NCI-H1105 (cell line): ENCODE measurements around the gene RXRB.

Experiments
- DNase-seq: peaks from one replicate; lab custom pipeline; 2025; lab: John Stamatoyannopoulos, UW

RXRB gene

GRCh38 chr6:33211666-33212422 lies 11.4 kb upstream of the RXRB start:
- no peak for DNase-seq

GRCh38 chr6:33211136-33211535 lies 10.7 kb upstream of the RXRB start:
- no peak for DNase-seq

GRCh38 chr6:33209856-33210255 lies 9.4 kb upstream of the RXRB start:
- DNase-seq, result no peak

DNA sequence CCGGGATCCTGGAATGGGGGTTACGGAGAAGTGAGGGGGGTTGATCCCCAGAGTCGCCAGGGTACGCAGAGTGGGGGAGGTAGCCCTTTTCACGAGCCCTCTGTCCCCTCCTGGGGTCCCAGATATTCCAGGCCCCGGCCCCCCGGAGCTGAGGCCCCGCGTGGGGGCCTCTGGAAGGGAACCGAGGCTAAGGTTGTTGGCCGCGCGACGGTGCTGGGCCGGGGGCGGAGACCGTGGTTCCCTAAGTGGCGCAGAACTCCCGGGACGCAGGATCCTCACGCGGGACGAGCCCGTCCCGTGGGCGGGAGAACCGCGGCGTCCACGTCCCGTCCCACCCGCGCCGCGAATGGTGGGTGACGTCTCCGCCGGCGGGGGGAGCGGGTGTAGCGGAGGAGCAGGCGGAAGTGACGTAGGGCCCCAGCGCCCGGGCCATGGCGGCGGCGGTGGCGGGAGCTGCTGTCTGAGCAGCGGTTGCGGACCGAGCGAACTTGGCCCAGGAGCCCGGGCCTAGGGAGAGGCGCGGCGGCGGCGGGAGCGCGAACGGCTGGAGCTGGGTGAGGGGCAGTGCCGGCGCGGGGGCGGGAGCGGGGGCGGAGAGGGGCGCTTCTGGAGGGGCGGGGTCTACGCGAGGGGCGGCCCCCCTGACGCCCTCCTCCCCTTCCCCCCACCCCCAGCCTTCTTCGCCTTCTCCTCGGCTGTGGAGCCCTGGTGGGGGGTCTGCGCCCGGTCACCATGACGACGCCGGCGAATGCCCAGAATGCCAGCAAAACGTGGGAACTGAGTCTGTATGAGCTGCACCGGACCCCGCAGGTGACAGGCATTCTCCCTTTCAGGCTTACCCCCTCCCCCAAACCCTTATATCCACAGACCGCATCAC lies 7.9 kb upstream of the RXRB start, which contains the start of gene RING1:
TSS of gene RING1 (plus strand) at position 410 of the 877 bp plus-strand sequence. CDS start at position 733, 323 bp downstream.
- DNase-seq, result peak; percentile 52

DNA sequence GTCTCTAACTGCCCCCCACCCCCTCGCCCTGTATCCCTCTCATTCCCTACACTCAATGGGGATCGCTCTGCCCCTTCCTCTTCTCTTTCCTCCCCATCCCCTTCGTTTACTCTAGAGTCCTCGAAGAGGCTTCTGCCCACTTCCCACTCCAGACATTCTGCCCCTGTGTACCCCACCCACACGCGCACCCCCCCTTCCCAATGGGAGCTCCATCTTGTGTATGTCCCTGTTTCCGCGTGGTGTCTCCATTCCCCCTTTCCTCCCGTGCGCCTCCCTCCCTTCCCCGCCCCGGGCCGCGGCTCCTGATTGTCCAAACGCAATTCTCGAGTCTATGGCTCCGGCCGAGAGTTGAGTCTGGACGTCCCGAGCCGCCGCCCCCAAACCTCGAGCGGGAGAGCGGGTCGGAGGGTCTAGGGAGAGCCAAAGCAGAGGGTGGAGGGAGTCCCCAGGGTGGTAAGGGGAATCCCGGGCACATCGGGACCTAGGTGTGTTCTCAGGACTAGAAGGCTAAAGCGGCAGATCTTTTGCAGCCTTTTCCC lies 7.2 kb upstream of the RXRB start:
- no peak for DNase-seq

GRCh38 chr6:33206864-33207551 lies 6.5 kb upstream of the RXRB start:
- DNase-seq, result no peak

DNA sequence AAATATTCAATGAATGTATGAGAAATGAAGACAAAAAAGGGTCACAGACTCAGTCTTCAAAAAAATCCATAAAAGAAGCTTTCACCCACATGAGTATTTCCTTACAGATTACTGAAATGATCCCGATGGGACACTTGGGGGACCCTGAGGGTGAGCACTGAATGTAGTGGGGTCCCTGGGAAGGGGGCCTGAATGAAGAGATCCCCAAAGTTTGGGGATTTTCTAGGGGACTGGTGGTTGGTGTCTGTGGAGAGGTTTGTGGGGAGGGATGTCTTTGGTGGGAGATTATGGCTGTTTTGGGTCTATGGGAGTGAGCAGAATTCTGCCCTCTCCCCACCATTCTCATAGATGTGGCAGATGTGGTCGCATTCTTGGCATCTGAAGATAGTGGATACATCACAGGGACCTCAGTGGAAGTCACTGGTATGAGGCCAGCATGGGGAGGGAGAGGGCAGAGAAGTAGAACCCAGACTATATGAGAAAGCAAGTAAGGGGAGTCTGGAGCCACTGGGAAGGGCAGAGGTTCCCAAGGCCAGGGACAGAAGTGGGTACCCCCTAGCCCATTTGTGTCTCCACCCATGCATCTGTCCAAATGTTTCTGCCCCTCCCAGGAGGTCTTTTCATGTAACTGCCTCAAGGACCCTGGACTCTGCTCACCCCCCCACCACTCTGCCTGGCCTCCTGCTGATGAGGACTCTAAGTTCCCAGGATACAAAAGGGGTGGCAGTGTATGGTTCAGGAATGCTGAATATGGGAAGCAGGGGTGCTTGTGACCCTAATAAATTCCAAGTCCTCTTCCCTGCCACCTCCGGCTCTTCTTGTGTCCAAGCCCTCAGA lies 5.8 kb upstream of the RXRB start:
- no peak for DNase-seq

DNA sequence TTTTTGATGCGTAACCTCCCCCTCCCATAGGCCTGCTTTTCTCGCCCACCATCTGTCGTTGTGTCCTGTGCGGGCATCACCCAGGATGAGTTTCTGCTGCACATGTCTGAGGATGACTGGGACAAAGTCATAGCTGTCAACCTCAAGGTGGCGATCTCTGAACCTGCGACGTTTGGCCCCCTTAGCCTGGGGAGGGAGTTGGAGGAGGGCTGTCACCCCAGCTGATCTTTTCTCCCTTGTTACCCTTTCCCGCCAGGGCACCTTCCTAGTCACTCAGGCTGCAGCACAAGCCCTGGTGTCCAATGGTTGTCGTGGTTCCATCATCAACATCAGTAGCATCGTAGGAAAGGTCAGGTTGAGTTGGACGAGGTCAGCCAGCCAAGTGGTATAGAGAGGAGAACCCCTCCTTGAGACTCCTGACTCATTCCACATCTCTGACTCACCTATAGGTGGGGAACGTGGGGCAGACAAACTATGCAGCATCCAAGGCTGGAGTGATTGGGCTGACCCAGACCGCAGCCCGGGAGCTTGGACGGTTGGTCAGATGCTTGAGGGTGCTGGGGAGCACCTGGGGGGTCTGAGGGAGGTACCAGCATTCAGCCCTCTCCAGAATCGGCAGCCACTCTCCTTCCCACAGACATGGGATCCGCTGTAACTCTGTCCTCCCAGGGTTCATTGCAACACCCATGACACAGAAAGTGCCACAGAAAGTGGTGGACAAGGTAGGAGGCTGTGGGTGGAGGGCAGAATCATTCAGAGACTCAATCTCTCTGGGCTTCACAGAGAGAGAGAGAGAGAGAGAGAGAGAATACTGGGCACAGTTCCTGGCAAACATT lies 4.9 kb upstream of the RXRB start:
- DNase-seq, result no peak

DNA sequence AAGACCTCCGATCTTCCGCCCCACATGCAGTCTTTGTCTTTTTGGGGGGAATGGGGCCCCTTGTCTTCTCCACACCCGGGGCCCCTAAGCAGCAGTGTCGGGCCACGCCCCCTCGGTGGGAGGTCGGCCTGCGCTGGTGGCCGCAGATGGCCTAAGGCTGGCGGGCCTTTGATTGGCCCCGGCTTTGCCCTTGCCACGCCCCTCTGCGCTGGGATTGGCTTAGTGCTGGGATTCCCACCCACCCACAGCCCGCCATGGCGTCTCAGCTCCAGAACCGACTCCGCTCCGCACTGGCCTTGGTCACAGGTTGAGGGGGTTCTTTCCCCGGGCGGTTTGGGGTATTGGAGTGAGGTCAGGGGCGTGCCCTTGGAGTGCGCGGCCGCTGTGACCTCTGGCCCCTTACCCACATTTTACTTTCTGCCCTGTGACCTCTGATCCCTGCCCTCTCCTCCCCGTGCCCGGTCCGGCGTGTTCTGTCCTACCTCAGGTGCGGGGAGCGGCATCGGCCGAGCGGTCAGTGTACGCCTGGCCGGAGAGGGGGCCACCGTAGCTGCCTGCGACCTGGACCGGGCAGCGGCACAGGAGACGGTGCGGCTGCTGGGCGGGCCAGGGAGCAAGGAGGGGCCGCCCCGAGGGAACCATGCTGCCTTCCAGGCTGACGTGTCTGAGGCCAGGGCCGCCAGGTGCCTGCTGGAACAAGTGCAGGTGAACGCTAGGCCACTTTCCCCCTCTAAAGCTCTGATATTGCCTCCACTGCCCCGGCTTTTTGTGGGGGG lies 4.1 kb upstream of the RXRB start, which contains the start of gene HSD17B8:
TSS of gene HSD17B8 (plus strand) at position 241 of the 776 bp plus-strand sequence. CDS start at position 255, 14 bp downstream.
- peak; percentile 93 for DNase-seq

- no peak for DNase-seq
Observed at GRCh38 chr6:33204165-33204414, 3.6 kb upstream of the RXRB start.

- no peak for DNase-seq
Observed at GRCh38 chr6:33203443-33204164, 3.1 kb upstream of the RXRB start.

- no peak for DNase-seq
Observed at GRCh38 chr6:33202799-33203198, 2.3 kb upstream of the RXRB start.

GRCh38 chr6:33201935-33202334 lies 1.5 kb upstream of the RXRB start:
- no peak for DNase-seq

DNA sequence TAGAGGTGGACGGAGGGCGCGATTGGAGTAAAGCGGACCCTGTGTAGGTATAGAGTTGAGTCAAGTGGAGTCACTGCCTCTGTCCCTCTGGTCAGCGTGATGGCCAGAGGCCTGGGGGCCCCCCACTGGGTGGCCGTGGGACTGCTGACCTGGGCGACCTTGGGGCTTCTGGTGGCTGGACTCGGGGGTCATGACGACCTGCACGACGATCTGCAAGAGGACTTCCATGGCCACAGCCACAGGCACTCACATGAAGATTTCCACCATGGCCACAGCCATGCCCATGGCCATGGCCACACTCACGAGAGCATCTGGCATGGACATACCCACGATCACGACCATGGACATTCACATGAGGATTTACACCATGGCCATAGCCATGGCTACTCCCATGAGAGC lies 681 bp upstream of the RXRB start:
- no peak for DNase-seq

DNA sequence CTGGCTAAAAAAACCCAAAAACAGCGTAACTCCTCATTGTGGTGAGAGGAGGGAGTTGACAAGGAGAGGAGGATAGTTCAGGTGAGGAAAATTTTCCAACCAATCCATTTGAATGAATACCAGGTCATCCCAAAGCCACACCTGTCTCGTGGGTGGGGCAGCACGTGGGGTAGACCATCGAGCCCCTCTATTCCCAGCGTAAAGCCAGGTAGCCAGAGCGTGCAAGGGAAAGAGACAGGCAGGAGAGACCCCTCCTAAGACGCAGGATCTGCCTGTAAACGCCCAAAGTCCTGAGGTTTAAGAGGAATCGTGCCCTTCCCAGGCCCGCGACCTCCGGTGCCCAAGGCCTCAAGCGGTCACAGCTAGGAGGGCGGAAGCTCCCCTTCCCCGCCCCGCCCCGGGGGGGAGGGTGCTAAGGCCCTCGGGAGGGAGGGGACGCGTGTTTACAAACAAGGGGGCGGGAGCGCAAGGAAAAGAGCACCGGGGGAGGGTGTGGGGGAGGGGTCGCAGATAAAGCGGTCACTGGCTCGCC lies 712 bp downstream of the RXRB start:
- peak; percentile 70 for DNase-seq

GRCh38 chr6:33198853-33199436 lies 1.5 kb downstream of the RXRB start:
- DNase-seq, result no peak

DNA sequence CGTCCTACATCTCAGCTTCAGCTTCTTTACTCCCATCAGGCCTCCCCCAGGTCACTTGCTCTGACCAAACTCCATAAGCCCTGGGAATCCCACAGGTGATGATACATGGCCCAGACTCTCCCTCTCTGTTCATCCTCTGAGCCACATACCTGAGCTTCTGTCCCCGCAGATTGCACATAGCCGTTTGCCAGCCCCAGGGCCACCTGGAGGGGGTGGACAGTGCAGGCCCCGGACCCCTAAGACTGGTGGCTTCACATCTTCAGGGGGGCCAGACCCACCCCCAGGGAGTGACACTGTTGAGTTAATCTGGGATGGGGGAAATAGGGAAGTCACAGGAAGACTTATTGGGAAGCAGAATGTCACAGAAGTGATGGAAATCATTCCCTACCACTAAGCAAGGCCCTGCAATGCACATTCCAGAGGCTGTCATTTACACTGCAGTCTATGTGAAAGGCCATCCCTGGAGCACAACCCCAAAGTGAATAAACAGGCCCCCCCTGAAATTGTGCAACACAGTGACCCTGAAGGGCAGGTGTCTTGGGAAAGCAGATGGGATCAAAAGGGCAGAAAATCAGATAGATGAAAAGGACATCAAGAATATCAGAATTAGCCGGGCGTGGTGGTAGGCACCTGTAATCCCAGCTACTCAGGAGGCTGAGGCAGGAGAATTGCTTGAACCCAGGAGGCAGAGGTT lies 2.2 kb downstream of the RXRB start:
- DNase-seq, result no peak
